IPS-NIHi7 (cell line): ENCODE results near the gene HIPK1.
A peak's percentile ranks its signal among the peaks of the same experiment; 100 is the strongest.
"Not testable (repeated sequence)": the region's sequence is repeated elsewhere in the genome, so short reads cannot be mapped to it uniquely, and the experiment has no call there.

ENCODE experiments used
- DNase-seq: peaks from one replicate; pipeline ENCODE4 v3.0.0; 2012; ENCODE audit warnings: mixed read lengths; ENCODE audit errors: extremely low spot score

Gene HIPK1

GRCh38 chr1:113943028-113943811 is 14.1 kb downstream of the HIPK1 start:
- no peak for DNase-seq

- DNase-seq = no peak
These were observed 16.2 kb downstream of the HIPK1 start for GRCh38 chr1:113945329-113945728.

- no peak for DNase-seq
These were observed 17.0 kb downstream of the HIPK1 start for GRCh38 chr1:113946112-113946511.

GRCh38 chr1:113946678-113947387 is 17.7 kb downstream of the HIPK1 start:
- no peak for DNase-seq

- DNase-seq = no peak
These were observed 18.4 kb downstream of the HIPK1 start for GRCh38 chr1:113947388-113948107.

- DNase-seq = not testable (repeated sequence)
These were observed 19.0 kb downstream of the HIPK1 start for GRCh38 chr1:113948151-113948550.

GRCh38 chr1:113949007-113949406 is 19.9 kb downstream of the HIPK1 start:
- no peak for DNase-seq

- no peak for DNase-seq
These were observed 21.8 kb downstream of the HIPK1 start for GRCh38 chr1:113950908-113951307.

- DNase-seq = no peak
These were observed 22.6 kb downstream of the HIPK1 start for GRCh38 chr1:113951719-113952118.

- DNase-seq = no peak
These were observed 28.9 kb downstream of the HIPK1 start for GRCh38 chr1:113957984-113958383.

GRCh38 chr1:113958691-113959090 is 29.6 kb downstream of the HIPK1 start:
- DNase-seq = no peak

- DNase-seq = no peak
These were observed 34.3 kb downstream of the HIPK1 start for GRCh38 chr1:113963281-113963906.

GRCh38 chr1:113965703-113966412 is 36.7 kb downstream of the HIPK1 start:
- DNase-seq = no peak

- DNase-seq = no peak
These were observed 43.8 kb downstream of the HIPK1 start for GRCh38 chr1:113972954-113973353.

GRCh38 chr1:113975211-113975895 is 46.2 kb downstream of the HIPK1 start:
- DNase-seq = no peak

GRCh38 chr1:113976609-113977278 is 47.6 kb downstream of the HIPK1 start:
- DNase-seq = peak; percentile 58

GRCh38 chr1:113977906-113978305 is 48.8 kb downstream of the HIPK1 start:
- no peak for DNase-seq

- DNase-seq = peak; percentile 87
These were observed 50.0 kb downstream of the HIPK1 start, which contains the start of gene OLFML3 for GRCh38 chr1:113978863-113979702. OLFML3 (plus strand) TSS chr1:113979474; CDS start chr1:113979517, 43 bp downstream.

- DNase-seq = no peak
These were observed 51.0 kb downstream of the HIPK1 start for GRCh38 chr1:113980110-113980509.
